SIG-M5 treated with dmso at 0.1 percent for 504 hours (cell line): ENCODE data around the gene ABI1.

Source experiments
- DNase-seq: peaks from one replicate; lab custom pipeline; 2025; ENCODE audit not compliant: unreplicated experiment; lab: John Stamatoyannopoulos, UW

The ABI1 gene

GRCh38 chr10:26717476-26717875 lies 143.3 kb downstream of the ABI1 start:
- DNase-seq: no peak

DNA sequence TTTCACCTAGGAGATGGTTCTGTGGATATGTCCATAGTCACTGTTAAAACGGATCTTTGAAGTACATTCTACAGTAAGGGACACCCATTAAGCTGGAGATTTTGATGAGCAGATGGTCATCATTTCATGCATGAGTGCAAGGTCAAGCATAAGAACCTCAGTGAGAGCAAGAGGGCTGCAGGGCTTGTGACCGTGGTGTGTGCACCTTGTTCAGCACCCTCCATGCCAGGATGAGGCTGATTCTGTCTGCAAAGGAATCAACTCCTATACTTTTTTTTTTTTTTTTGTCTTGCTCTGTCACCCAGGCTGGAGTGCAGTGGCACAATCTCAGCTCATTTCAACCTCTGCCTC lies 145.6 kb downstream of the ABI1 start:
- no peak for DNase-seq

DNA sequence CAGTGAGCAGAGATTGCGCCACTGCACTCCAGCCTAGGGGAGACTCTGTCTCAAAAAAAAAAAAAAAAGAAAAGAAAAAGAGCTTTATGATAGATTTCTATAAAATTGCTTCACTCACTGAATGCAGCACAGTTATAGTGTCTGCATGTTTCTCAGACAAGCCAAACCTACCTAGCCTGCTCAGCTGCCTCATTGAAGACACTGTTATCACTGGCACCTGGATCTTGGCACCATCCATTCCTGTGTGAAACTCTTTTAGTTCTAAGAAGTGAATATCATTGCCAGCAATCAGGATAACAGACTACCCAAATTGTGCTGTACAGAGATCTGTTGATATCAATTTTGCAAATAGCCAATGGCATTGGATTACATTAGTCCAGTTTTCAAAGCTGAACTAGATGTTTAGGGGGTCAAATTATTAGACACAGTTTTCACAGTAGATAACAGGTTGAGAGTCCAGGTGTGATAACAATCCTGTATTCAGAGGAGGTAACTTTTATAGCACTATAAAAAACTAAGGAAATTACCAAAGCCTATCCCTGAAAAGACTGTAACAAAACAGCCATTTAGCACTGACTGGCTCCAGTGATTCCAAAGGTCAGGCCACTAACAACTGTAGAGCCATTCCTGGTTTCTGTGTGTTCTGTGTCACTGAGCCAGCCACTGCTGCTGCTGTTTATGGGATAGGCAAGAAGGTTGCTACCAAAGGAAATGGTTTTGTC lies 146.2 kb downstream of the ABI1 start:
- no peak for DNase-seq

DNA sequence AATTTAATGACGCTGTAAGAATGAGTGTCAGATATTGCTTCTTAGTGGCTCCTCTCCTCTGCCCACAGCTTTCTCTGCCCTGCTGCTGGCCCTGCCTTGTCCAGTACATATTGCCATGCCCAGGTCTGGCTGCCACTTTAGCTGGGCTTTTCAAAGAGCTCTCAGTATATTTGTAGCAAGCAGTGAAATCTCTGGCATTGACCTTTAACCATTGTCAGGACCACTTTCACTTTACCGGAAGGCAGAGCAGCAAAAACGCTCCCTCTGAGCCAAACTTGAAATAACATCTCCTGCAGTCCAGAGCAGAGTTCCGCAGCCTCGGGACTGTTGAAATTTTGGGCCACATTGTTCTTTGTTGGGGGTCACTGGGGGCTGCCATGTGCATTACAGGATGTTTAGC lies 149.4 kb downstream of the ABI1 start:
- DNase-seq: no peak

DNA sequence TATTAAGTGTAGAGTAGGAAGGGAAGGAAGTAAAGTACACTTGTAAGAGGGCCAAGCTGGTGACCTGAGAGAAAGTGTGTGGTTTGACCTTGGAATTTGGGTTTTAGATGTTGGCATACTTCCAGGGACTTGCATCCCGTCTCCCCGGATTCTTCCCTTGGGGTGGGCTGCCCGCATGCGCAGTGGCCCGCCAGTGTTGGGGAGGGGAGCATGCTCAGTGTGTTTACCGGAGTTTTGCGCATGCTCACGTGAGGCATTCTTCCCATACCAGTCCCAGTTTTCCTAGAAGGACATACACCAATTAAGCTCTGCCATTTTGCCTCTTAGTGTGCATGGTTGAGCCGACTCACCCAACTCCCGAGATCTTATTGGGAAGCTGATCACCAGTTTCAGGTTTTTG lies 153.8 kb downstream of the ABI1 start:
- no peak for DNase-seq

DNA sequence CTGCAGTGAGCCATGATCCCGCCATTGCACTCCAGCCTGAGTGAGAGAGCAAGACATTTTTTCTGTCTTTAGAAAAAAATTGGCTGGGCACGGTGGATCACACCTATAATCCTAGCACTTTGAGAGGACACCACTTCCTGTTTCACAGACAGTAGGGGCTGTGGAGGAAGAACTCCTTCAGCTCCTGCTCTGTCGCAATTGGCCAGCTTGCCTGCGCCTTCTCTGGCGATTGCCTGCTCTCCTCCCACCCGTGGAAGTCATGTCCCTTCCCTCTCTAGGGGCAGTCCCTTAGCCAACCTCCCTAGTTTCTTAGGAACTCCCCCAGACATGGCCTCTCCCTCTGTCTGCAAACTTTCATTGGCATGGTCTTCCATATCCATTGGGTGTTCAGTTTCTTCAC lies 154.6 kb downstream of the ABI1 start:
- peak; percentile 55 for DNase-seq

DNA sequence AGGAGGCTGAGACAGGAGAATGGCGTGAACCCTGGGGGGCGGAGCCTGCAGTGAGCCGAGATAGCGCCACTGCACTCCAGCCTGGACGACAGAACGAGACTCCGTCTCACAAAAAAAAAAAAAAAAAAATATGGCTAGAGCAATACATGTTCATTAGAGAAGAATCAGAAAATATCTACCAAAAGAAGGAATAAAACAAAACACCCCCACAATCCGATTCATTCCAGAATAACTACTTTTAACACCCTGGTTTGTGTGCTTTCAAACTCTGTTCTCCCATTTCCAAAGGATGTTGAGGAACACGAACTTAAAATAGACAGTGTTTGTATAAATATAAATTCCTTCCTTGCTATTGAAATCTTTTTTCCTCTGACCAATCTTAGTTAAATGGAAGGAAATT lies 156.8 kb downstream of the ABI1 start:
- no peak for DNase-seq

GRCh38 chr10:26703096-26703495 lies 157.7 kb downstream of the ABI1 start:
- DNase-seq: no peak

DNA sequence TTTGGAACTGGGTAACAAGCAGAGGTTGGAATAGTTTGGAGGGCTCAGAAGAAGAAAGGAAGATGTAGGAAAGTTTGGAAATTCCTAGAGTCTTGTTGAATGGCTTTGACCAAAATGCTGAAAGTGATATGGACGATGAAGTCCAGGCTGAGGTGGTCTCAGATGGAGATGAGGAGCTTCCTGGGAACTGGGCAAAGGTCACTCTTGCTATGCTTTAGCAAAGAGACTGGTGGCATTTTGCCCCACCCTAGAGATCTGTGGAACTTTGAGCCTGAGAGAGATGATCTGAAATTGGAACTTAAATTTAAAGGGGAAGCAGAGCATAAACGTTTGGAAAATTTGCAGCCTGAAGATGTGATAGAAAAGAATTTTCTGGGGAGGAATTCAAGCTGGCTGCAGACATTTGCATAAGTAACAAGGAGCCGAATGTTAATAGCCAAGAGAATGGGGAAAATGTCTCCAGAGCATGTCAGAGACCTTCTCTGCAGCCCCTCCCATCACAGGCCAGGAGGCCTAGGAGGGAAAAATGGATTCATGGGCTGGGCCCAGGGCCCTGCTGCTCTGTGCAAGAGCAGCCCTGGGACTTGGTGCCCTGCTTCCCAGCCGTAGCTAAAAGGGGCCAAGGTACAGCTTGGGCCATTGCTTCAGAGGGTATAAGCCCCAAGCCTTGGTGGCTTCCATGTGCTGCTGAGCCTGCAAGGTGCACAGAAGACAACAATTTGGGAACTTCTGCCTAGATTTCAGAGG lies 159.7 kb downstream of the ABI1 start:
- no peak for DNase-seq

DNA sequence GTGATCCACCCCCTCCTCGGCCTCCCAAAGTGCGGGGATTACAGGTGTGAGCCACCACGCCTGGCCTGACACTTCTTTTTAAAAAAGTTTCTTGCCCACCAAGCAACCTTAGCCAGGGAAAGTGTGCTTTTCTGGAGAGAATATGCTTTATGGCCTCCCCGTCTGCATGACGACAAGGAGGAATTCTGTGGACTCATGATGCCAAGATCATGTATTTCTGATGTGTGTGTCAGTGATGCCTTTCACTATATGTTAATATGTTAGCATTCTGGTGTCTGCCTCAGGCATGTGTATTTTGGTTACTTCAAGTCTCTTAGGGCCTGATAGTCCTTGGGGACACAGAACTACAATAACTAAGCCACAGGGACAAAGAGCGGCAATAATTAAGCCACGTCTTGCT lies 161.1 kb downstream of the ABI1 start:
- DNase-seq: no peak

- no peak for DNase-seq
These were observed 161.8 kb downstream of the ABI1 start for GRCh38 chr10:26698909-26699308.

GRCh38 chr10:26697922-26698608 lies 162.7 kb downstream of the ABI1 start:
- DNase-seq: peak; percentile 26

- peak; percentile 60 for DNase-seq
These were observed 163.4 kb downstream of the ABI1 start, which contains the start of gene PDSS1 for GRCh38 chr10:26697163-26697921. Gene PDSS1, plus strand, starts transcription at chr10:26697701. Its CDS starts 11 bp downstream, at chr10:26697712.

GRCh38 chr10:26696786-26697162 lies 164.0 kb downstream of the ABI1 start:
- peak; percentile 93 for DNase-seq
